Measurements from ENCODE around the gene AGTPBP1.

Gene AGTPBP1

DNA sequence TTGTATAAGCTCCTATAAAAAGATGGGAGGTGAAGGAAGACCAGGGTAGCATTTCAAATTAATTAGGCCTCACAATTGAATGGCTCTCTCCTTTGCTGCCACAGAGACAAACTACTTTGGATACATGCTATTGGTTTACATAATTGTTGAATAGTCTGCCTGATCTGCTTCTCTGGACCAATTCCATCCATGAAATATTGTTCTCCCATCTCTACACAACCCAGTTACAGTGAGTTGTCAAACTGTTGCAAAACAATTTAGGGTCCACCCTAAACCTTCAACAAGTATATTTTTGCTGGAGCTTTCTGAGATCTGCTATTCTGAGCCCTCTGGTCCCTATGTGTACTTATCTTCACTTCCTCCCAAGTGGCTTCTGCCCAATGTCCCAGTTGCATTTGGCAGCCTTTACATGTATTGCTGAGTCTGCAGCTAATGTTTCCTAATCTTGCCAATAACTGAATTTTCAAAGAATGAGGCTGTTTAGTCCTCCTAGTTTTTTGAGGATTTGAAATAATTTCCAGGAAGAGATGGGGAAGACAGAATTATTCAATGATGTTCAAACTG is 38.9 kb downstream of the AGTPBP1 start:
- no peak for DNase-seq (ENCODE audit: low read depth, low spot score)
- TF ChIP-seq, protein P1, sequence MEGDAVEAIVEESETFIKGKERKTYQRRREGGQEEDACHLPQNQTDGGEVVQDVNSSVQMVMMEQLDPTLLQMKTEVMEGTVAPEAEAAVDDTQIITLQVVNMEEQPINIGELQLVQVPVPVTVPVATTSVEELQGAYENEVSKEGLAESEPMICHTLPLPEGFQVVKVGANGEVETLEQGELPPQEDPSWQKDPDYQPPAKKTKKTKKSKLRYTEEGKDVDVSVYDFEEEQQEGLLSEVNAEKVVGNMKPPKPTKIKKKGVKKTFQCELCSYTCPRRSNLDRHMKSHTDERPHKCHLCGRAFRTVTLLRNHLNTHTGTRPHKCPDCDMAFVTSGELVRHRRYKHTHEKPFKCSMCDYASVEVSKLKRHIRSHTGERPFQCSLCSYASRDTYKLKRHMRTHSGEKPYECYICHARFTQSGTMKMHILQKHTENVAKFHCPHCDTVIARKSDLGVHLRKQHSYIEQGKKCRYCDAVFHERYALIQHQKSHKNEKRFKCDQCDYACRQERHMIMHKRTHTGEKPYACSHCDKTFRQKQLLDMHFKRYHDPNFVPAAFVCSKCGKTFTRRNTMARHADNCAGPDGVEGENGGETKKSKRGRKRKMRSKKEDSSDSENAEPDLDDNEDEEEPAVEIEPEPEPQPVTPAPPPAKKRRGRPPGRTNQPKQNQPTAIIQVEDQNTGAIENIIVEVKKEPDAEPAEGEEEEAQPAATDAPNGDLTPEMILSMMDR (IDR thresholded peaks at IDR 0.05; ENCODE audit: low read depth, low read length), result no peak
- in situ Hi-C loops (cut with HindIII; ENCODE audit: low sequenced_read_pairs), result no loop called here
- H3K4me3 ChIP-seq (ENCODE audit: low read depth, low read length), result no peak overlapping the region

DNA sequence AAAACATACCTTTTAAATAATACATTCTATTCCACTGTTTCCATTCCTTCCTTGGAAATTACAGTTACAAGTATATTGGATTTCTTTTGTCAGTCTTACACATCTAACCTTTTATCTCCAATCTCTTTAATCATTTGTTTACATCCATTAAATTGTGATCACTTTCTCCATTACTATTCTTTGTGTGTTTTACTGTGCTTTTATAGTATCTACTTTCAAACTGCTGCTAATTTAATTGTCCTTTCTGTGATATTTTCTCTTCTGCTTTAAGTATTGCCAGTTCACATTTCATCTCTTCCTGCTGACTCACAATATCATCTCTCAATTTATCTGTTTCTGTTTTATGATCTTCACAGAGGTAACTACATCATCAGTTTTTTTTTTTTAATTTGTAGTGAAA is 39.6 kb downstream of the AGTPBP1 start:
- H3K4me3 ChIP-seq (ENCODE audit: low read depth, low read length), result no peak overlapping the region
- DNase-seq (ENCODE audit: low read depth, low spot score), result no peak
- in situ Hi-C loops (cut with HindIII; ENCODE audit: low sequenced_read_pairs), result no loop called here
- TF ChIP-seq, protein P1 (IDR thresholded peaks at IDR 0.05; ENCODE audit: low read depth, low read length), result no peak

DNA sequence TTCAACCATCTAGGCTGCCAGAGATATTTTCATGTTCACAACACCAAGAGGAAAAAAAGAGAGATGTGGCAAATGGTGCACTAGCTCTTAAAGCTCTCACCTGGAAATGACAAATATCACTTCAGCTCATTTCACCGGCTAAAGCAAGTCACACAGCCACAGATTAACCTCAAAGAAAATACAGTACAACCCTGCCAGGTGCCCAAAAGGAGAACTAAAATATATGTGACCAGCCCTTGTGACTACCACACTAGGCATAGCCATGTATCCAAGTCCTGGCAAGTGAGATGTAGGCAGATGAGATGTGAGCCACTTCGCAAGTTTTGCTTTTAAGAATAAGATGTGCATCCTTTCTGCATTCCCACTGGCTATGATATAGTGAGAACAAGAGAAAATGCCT is 41.4 kb downstream of the AGTPBP1 start:
- in situ Hi-C loops (cut with HindIII; ENCODE audit: low sequenced_read_pairs), result no loop called here
- TF ChIP-seq, protein P1 (IDR thresholded peaks at IDR 0.05; ENCODE audit: low read depth, low read length), result no peak
- no peak for DNase-seq (ENCODE audit: low read depth, low spot score)
- H3K4me3 ChIP-seq (ENCODE audit: low read depth, low read length), result no peak overlapping the region

DNA sequence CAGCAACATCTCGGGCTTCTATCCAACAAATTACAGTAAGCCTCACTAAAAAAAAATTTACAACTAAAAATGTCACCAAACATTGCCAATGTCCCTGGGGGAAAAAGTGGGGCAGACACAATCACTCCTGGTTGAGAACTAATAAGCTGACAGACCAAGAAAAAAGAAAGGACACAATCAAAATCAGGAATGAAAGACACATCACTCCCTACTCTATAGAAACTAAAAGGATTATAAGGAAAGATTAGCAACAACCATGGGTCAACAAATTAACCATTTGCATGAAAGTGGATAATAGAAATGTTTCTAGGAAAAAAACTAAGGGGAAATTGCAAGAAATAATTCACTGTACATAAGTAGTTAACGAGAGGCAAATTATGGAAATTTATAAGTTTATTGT is 53.4 kb downstream of the AGTPBP1 start:
- TF ChIP-seq, protein P1 (IDR thresholded peaks at IDR 0.05; ENCODE audit: low read depth, low read length), result no peak
- in situ Hi-C loops (cut with HindIII; ENCODE audit: low sequenced_read_pairs), result no loop called here
- DNase-seq (ENCODE audit: low read depth, low spot score), result no peak
- no peak overlapping the region for H3K4me3 ChIP-seq (ENCODE audit: low read depth, low read length)

DNA sequence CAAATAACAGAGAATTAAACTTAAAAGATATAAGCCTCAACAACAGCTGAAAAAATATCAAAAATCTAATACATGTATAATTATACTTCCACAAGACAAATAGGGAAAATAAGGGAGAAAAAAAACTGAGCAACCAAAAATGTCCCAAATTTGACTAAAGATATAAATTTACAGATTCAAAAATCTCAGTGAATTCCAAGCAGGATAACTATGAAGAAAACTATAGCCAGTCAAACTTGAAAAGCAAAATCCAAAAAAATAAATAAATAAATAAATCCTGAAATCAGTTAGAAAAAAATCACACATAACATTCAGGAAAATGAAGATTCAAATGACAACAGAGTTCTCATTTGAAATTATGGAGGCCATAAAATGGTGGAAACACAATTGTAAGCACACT is 56.7 kb downstream of the AGTPBP1 start:
- H3K4me3 ChIP-seq (ENCODE audit: low read depth, low read length), result no peak overlapping the region
- in situ Hi-C loops (cut with HindIII; ENCODE audit: low sequenced_read_pairs), result no loop called here
- no peak for DNase-seq (ENCODE audit: low read depth, low spot score)
- TF ChIP-seq, protein P1 (IDR thresholded peaks at IDR 0.05; ENCODE audit: low read depth, low read length), result no peak

DNA sequence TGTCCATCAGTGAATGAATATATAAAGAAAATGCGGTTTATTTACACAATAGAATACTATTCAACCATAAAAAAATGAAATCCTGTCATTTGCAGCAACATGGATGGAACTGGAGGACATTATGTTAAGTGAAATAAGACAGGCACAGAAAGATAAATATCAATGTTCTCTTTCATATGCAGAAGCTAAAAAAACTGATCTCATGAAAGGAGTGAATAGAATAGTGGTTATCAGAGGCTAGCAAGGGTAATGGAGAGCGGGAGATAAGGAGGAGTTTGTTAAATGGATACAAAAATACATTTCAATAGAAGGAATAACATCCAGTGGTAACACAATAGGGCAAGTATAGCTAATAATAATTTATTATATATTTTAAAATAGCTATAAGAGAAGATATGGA is 65.0 kb downstream of the AGTPBP1 start:
- in situ Hi-C loops (cut with HindIII; ENCODE audit: low sequenced_read_pairs), result no loop called here
- no peak overlapping the region for H3K4me3 ChIP-seq (ENCODE audit: low read depth, low read length)
- TF ChIP-seq, protein P1 (IDR thresholded peaks at IDR 0.05; ENCODE audit: low read depth, low read length), result no peak
- DNase-seq (ENCODE audit: low read depth, low spot score), result no peak

DNA sequence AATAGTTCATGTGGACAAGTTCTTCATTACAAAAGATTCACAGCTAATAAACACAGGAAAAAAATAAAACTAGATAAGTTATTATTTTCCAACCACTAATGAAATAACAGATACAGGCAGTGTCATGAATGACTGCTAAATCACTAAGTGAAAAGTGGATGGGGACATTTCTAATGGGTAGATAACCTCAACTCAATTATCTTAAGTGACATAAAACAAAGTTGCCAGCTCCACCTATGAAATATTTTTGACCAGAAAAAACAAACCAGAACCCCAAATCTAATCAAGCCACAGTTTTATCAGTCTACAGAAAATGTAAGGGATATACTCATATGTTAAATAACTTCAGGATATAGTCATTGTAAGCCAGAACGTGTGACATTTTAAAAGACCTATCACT is 74.4 kb downstream of the AGTPBP1 start:
- H3K4me3 ChIP-seq (ENCODE audit: low read depth, low read length), result no peak overlapping the region
- TF ChIP-seq, protein P1 (IDR thresholded peaks at IDR 0.05; ENCODE audit: low read depth, low read length), result no peak
- DNase-seq (ENCODE audit: low read depth, low spot score), result no peak
- in situ Hi-C loops (cut with HindIII; ENCODE audit: low sequenced_read_pairs), result no loop called here
